Endothelial cell of umbilical vein (primary cell): Measurements from ENCODE around the gene TRNT1. TPM values are rescaled to one million over a fixed set of nuclear protein-coding genes. Genes with fewer than 3 reads are reported as not detected.

Source experiments
- BruUV-seq: library from RNA; stranded (reverse); fragments of 400-500 nt; replicated peaks from 2 replicates; lab custom pipeline; 2021; lab: Mats Ljungman, UMichigan
- CTCF ChIA-PET: fragments of 300-600, 350-600 bp; sonication (Branson Sonifier 250); formaldehyde crosslinking; loops from one replicate; lab custom pipeline; 2021; ENCODE audit warnings: antibody characterized with exemption, inconsistent platforms; lab: Charles Lee
- POLR2A ChIA-PET: fragments of 300-600, 350-600 bp; sonication (Branson Sonifier 250); formaldehyde crosslinking; loops from one replicate; lab custom pipeline; 2021; ENCODE audit warnings: antibody characterized with exemption, inconsistent platforms; lab: Charles Lee
- DNase-seq: peaks from one replicate; pipeline ENCODE4 v3.0.0-alpha.2; 2011; ENCODE audit warnings: low read depth, low spot score
- FAIRE-seq: peaks from 2 replicates; lab custom pipeline; 2011; peaks lifted over from hg19 to GRCh38; lab: Jason Lieb, UNC
- H2AFZ ChIP-seq: 2 replicates; pipeline ENCODE4 v1.6.0; 2012; ENCODE audit warnings: low read depth, low read length, control low read depth, inconsistent platforms
- H3K27ac ChIP-seq: 2 replicates; pipeline ENCODE4 v1.5.1; 2011; ENCODE audit warnings: low read depth, mild to moderate bottlenecking, control low read depth, low read length, moderate library complexity; ENCODE audit not compliant: insufficient read depth
- H3K27me3 ChIP-seq, 2 experiments: 2 replicates each; pipeline versions ENCODE4 v1.6.0 to v1.6.1; 2011; ENCODE audit warnings: low read length in 2 of 2, mixed read lengths in 1 of 2; ENCODE audit not compliant: control insufficient read depth in 2 of 2, insufficient read depth in 2 of 2
- H3K36me3 ChIP-seq, 2 experiments: 2 replicates in 1 of 2; 3 replicates in 1 of 2; pipeline ENCODE4 v1.5.1; 2011; ENCODE audit warnings: low read length in 2 of 2, mild to moderate bottlenecking in 1 of 2, moderate library complexity in 1 of 2; ENCODE audit not compliant: control insufficient read depth in 2 of 2, insufficient read depth in 2 of 2; ENCODE audit errors: extremely low read depth in 1 of 2
- H3K4me1 ChIP-seq: 3 replicates; pipeline ENCODE4 v1.5.1; 2011; ENCODE audit warnings: mild to moderate bottlenecking, low read length; ENCODE audit not compliant: control insufficient read depth, insufficient read depth; ENCODE audit errors: extremely low read depth
- H3K4me2 ChIP-seq: 2 replicates; pipeline ENCODE4 v1.6.1; 2011; ENCODE audit warnings: low read length, control low read depth, mixed read lengths; ENCODE audit not compliant: insufficient read depth
- H3K4me3 ChIP-seq, 3 experiments: fragments of 200-600 bp in 1 of 3; sonication (generic), shearing (Covaris generic) in 1 of 3; replicated peaks in 1 of 3; 2 replicates each; pipeline ENCODE4 v1.5.1; 2011 to 2016; ENCODE audit warnings: control low read depth in 3 of 3, low read length in 3 of 3, mild to moderate bottlenecking in 2 of 3, inconsistent platforms in 1 of 3, low read depth in 1 of 3, moderate library complexity in 1 of 3; ENCODE audit not compliant: insufficient read depth in 1 of 3
- H3K79me2 ChIP-seq: 2 replicates; pipeline ENCODE4 v1.6.0; 2012; ENCODE audit warnings: low read length, inconsistent platforms; ENCODE audit not compliant: control insufficient read depth, insufficient read depth
- H3K9ac ChIP-seq: replicated peaks from 2 replicates; pipeline ENCODE3; 2011; ENCODE audit warnings: low read length, control low read depth; ENCODE audit not compliant: insufficient read depth; ENCODE audit errors: extremely low read depth
- H3K9me1 ChIP-seq: replicated peaks from 3 replicates; pipeline ENCODE4 v1.6.0; 2011; ENCODE audit warnings: mild to moderate bottlenecking, low read length; ENCODE audit not compliant: control insufficient read depth, insufficient read depth; ENCODE audit errors: extremely low read depth
- H3K9me3 ChIP-seq: replicated peaks from 2 replicates; pipeline ENCODE4 v1.5.1; 2012; ENCODE audit warnings: low read length, inconsistent platforms; ENCODE audit not compliant: control insufficient read depth, insufficient read depth
- H4K20me1 ChIP-seq: replicated peaks from 2 replicates; pipeline ENCODE3; 2011; ENCODE audit warnings: mild to moderate bottlenecking, low read length; ENCODE audit not compliant: control insufficient read depth, insufficient read depth; ENCODE audit errors: extremely low read depth
- CTCF ChIP-seq, 2 donors: IDR thresholded peaks; 1 replicate in 1 of 2; 2 replicates in 1 of 2; pipeline ENCODE4 v1.5.1; 2011; ENCODE audit warnings: low read length in 2 of 2, mild to moderate bottlenecking in 2 of 2, moderate library complexity in 2 of 2, control low read depth in 1 of 2, inconsistent platforms in 1 of 2, low read depth in 1 of 2; ENCODE audit not compliant: insufficient read depth in 1 of 2; ENCODE audit errors: extremely low read depth in 1 of 2
- EZH2 ChIP-seq: IDR thresholded peaks from 2 replicates; pipeline ENCODE4 v1.6.1; 2012; ENCODE audit warnings: borderline replicate concordance, low read depth, mild to moderate bottlenecking, moderate library complexity, low read length, inconsistent platforms; ENCODE audit not compliant: severe bottlenecking
- FOS ChIP-seq: IDR thresholded peaks from 2 replicates; pipeline ENCODE4 v1.6.1; 2011; ENCODE audit warnings: mild to moderate bottlenecking, low read length, moderate library complexity, borderline replicate concordance; ENCODE audit not compliant: insufficient read depth
- GATA2 ChIP-seq: IDR thresholded peaks from 2 replicates; pipeline ENCODE4 v1.7.0; 2011; ENCODE audit warnings: low read depth, mild to moderate bottlenecking, moderate library complexity, mixed read lengths, low read length; ENCODE audit not compliant: insufficient read length, insufficient read depth
- JUN ChIP-seq: IDR thresholded peaks from 2 replicates; pipeline ENCODE4 v1.6.1; 2011; ENCODE audit warnings: borderline replicate concordance, low read depth; ENCODE audit not compliant: insufficient read length, insufficient read depth
- MAX ChIP-seq: IDR thresholded peaks from 2 replicates; pipeline ENCODE4 v1.6.1; 2011; ENCODE audit not compliant: insufficient read depth, insufficient read length
- MYC ChIP-seq: IDR thresholded peaks from one replicate; pipeline ENCODE4 v1.6.1; 2011; ENCODE audit warnings: mild to moderate bottlenecking, low read depth, low read length
- POLR2A ChIP-seq: IDR thresholded peaks from 2 replicates; pipeline ENCODE4 v1.6.1; 2012; ENCODE audit warnings: low read depth, mild to moderate bottlenecking, control low read depth, low read length
- POLR2AphosphoS5 ChIP-seq: IDR thresholded peaks from 2 replicates; pipeline ENCODE4 v1.6.1; 2012; ENCODE audit warnings: low read depth, mild to moderate bottlenecking, control low read depth, low read length, moderate library complexity; ENCODE audit not compliant: insufficient read depth
- dilution Hi-C: fragments of 300-500 bp; cut with MboI; formaldehyde crosslinking; loops from one replicate; pipeline ENCODE4 v1.15.0; 2019; ENCODE audit warnings: low sequenced_read_pairs; ENCODE audit not compliant: extremely low pct_ligation_motif_present
- intact Hi-C: fragments of 100-400 bp; cut with micrococcal nuclease; formaldehyde crosslinking; loops from one replicate; pipeline ENCODE4 v1.10.0; 2022
- polyA plus RNA-seq, 4 experiments: library from polyadenylated mRNA; depleted of rRNA in 3 of 4; stranded (reverse) in 3 of 4; unstranded in 1 of 4; fragments of >200 nt; gene quantifications; 2 replicates each; pipeline versions ENCODE4 v1.2.1 to v1.2.3, GENCODE V29; 2011 to 2012; ENCODE audit warnings: missing spikeins in 1 of 4
- total RNA-seq: library from RNA; stranded (reverse); gene quantifications from 2 replicates; pipeline ENCODE4 v1.2.3, GENCODE V29; 2021

The TRNT1 gene
- total and polyA plus RNA-seq, 2 donors (not counting 3 experiments of a cell fraction or from before 2014, with no cell fraction given) = 4.6 to 21.3 TPM

GRCh38 chr3:3113042-3113709, 13.6 kb upstream of the TRNT1 start:
- Histone ChIP-seq H3K4me1 (no peaks in the 10 kb centered on the region), H3K9me1 (no peaks in the 10 kb centered on the region), H3K36me3 (no peaks in the 10 kb centered on the region), H3K27ac (no peak overlapping the region), H3K4me3 (no peak overlapping the region), H3K27me3 (no peaks in the 10 kb centered on the region), H3K79me2 (no peaks in the 10 kb centered on the region), H3K9me3 (no peaks in the 10 kb centered on the region), H4K20me1 (no peaks in the 10 kb centered on the region), H3K4me2 (no peak overlapping the region), H2AFZ (no peak overlapping the region), H3K9ac (no peak overlapping the region)
- no peak for FAIRE-seq
- no peak for DNase-seq
- POLR2A ChIA-PET = no interaction called here
- dilution Hi-C loops = no loop called here
- BruUV-seq = no TSS peak
- TF ChIP-seq MAX (no peak), POLR2AphosphoS5 (no peak), GATA2 (no peak), POLR2A (no peak), MYC (no peak), EZH2 (no peak), CTCF (IDR thresholded peaks at IDR 0.05; ENCODE audit: extremely low read depth in 1 of 2, insufficient read depth in 1 of 2, low read depth in 1 of 2, low read length in 2 of 2) (no peak), FOS (no peak), JUN (no peak)
- CTCF ChIA-PET = no interaction called here
- intact Hi-C loops = no loop called here
